HepG2 (cell line): ENCODE data around the gene LAS1L. TPM values are rescaled to one million over a fixed set of nuclear protein-coding genes. Genes with fewer than 3 reads are reported as not detected.

Source experiments
- ATAC-seq: fragments of 200-7000 bp; cut with Tn5 transposase; 3 replicates; pipeline ENCODE4 v1.9.1; 2020; ENCODE audit warnings: mild to moderate bottlenecking, moderate library complexity
- BruUV-seq: library from RNA; stranded (reverse); fragments of 400-500 nt; replicated peaks from 2 replicates; lab custom pipeline; 2021; lab: Mats Ljungman, UMichigan
- CTCF ChIA-PET: fragments of 300-600 bp; formaldehyde crosslinking; extraction: SDS; loops from one replicate; lab custom pipeline; 2021; ENCODE audit warnings: low total read pairs, inconsistent platforms, low intra/inter-chr PET ratio; lab: Yijun Ruan, JAX
- POLR2A ChIA-PET: fragments of 350-600 bp; sonication (Branson Sonifier 250); formaldehyde crosslinking; loops from one replicate; lab custom pipeline; 2020; ENCODE audit warnings: antibody characterized with exemption, inconsistent platforms; lab: Yijun Ruan, JAX
- DNase-seq: peaks from one replicate; pipeline ENCODE4 v3.0.0-alpha.2; 2015; ENCODE audit warnings: low spot score
- FAIRE-seq: peaks from 3 replicates; lab custom pipeline; 2011; peaks lifted over from hg19 to GRCh38; lab: Jason Lieb, UNC
- H2AFZ ChIP-seq: one replicate; pipeline ENCODE4 v1.6.1; 2011; ENCODE audit warnings: low read length, inconsistent platforms
- H3K27ac ChIP-seq: fragments of 300-600 bp; 3 replicates; pipeline ENCODE4 v1.8.0; 2011; ENCODE audit warnings: mixed run types, mild to moderate bottlenecking, mixed read lengths, low read length, inconsistent platforms; ENCODE audit not compliant: insufficient read depth; ENCODE audit errors: extremely low read length
- H3K27me3 ChIP-seq, 2 experiments: fragments of 200-600 bp in 1 of 2; 2 replicates in 1 of 2; 3 replicates in 1 of 2; pipeline versions ENCODE4 v1.6.0 to v1.8.0; 2011; ENCODE audit warnings: low read length in 2 of 2, mild to moderate bottlenecking in 2 of 2, moderate library complexity in 2 of 2, inconsistent platforms in 1 of 2; ENCODE audit not compliant: insufficient read depth in 2 of 2, control insufficient read depth in 1 of 2
- H3K36me3 ChIP-seq, 2 experiments: fragments of 200-600 bp in 1 of 2; replicated peaks in 1 of 2; 2 replicates in 1 of 2; 3 replicates in 1 of 2; pipeline versions ENCODE4 v1.5.1 to v1.8.0; 2011; ENCODE audit warnings: low read length in 2 of 2, inconsistent platforms in 1 of 2; ENCODE audit not compliant: insufficient read depth in 2 of 2, control insufficient read depth in 1 of 2
- H3K4me1 ChIP-seq: 2 replicates; pipeline ENCODE4 v1.5.1; 2012; ENCODE audit warnings: low read length, inconsistent platforms; ENCODE audit not compliant: insufficient read depth
- H3K4me2 ChIP-seq: 2 replicates; pipeline ENCODE4 v1.6.0; 2011; ENCODE audit warnings: low read depth, low read length, inconsistent platforms
- H3K4me3 ChIP-seq, 3 experiments: fragments of 200-600 bp in 1 of 3; sonication (generic), shearing (Covaris generic) in 1 of 3; replicated peaks in 1 of 3; 2 replicates each; pipeline ENCODE4 v1.5.1; 2011 to 2016; ENCODE audit warnings: low read length in 3 of 3, inconsistent platforms in 2 of 3, low read depth in 2 of 3, mild to moderate bottlenecking in 2 of 3, control low read depth in 1 of 3, mixed read lengths in 1 of 3; ENCODE audit not compliant: insufficient read depth in 1 of 3
- H3K79me2 ChIP-seq: one replicate; pipeline ENCODE4 v1.6.1; 2011; ENCODE audit warnings: low read length, inconsistent platforms; ENCODE audit not compliant: insufficient read depth
- H3K9ac ChIP-seq: 2 replicates; pipeline ENCODE4 v1.6.0; 2011; ENCODE audit warnings: mild to moderate bottlenecking, low read depth, low read length, inconsistent platforms; ENCODE audit not compliant: insufficient read depth
- H3K9me3 ChIP-seq: 2 replicates; pipeline ENCODE4 v1.5.1; 2012; ENCODE audit warnings: mild to moderate bottlenecking, low read length
- H4K20me1 ChIP-seq: 2 replicates; pipeline ENCODE4 v1.6.0; 2011; ENCODE audit warnings: inconsistent platforms, mild to moderate bottlenecking, low read length, moderate library complexity; ENCODE audit not compliant: insufficient read depth
- BORCS8-MEF2B ChIP-seq: sonication (generic); formaldehyde crosslinking; IDR thresholded peaks from 2 replicates; pipeline ENCODE4 v1.8.0; 2022; ENCODE audit warnings: mild to moderate bottlenecking, missing genetic modification reagents
- MIER2 ChIP-seq: IDR thresholded peaks from 2 replicates; pipeline ENCODE4 v1.6.1; 2016; ENCODE audit warnings: missing biosample characterization, missing genetic modification reagents
- PCBP1 ChIP-seq: fragments of 200-400 bp; formaldehyde crosslinking; IDR thresholded peaks from 2 replicates; pipeline ENCODE4 v1.6.1; 2017; ENCODE audit warnings: mild to moderate bottlenecking, low read depth, low read length, borderline replicate concordance
- POGK ChIP-seq: sonication (generic); formaldehyde crosslinking; conservative IDR thresholded peaks from 2 replicates; pipeline ENCODE4 v1.8.0; 2022; ENCODE audit warnings: mild to moderate bottlenecking, moderate library complexity, missing genetic modification reagents
- TEAD2 ChIP-seq: sonication (generic); formaldehyde crosslinking; IDR thresholded peaks from 2 replicates; pipeline ENCODE4 v1.9.0; 2021; ENCODE audit warnings: missing genetic modification reagents
- ZNF121 ChIP-seq: sonication (generic); formaldehyde crosslinking; IDR thresholded peaks from 2 replicates; pipeline ENCODE4 v1.5.0; 2020; ENCODE audit warnings: mild to moderate bottlenecking, missing genetic modification reagents
- WGBS: methylation state at CpG from one replicate; pipeline ENCODE4 v1.1.6; 2017; ENCODE audit warnings: low lambda C conversion rate; 5-methylcytosine and 5-hydroxymethylcytosine counted together
- in situ Hi-C: cut with HindIII; loops from 2 replicates; pipeline ENCODE4 v1.10.0; 2017; ENCODE audit warnings: low pct_unique_long_range_greater_than_20kb; ENCODE audit not compliant: extremely low pct_ligation_motif_present
- intact Hi-C: fragments of 100-400 bp; cut with micrococcal nuclease; formaldehyde crosslinking; loops from one replicate; pipeline ENCODE4 v1.10.0; 2022; ENCODE audit not compliant: unreplicated experiment
- polyA plus RNA-seq, 8 experiments: library from polyadenylated mRNA; depleted of rRNA in 3 of 8; stranded (reverse) in 7 of 8; unstranded in 1 of 8; fragments of >200 nt; fragmentation: Illumina TruSeq in 4 of 8; extraction: Trizol in 4 of 8; gene quantifications; 2 replicates each; pipeline versions ENCODE4 v1.2.1 to v1.2.3, GENCODE V29; 2011 to 2016; ENCODE audit warnings: low read depth in 4 of 8, missing spikeins in 1 of 8, mixed read lengths in 1 of 8; ENCODE audit not compliant: insufficient read depth in 1 of 8
- total RNA-seq, 5 experiments: library from RNA; depleted of rRNA; stranded (reverse); fragments of >200 nt; fragmentation: Illumina TruSeq; extraction: Trizol; gene quantifications; 2 replicates each; pipeline ENCODE4 v1.2.3, GENCODE V29; 2016; ENCODE audit warnings: low read depth in 1 of 5

The LAS1L gene
- total and polyA plus RNA-seq, 2 of the 13 experiments (the other 11 are each of a cell fraction or from before 2014, with no cell fraction given), result 18.1 to 33.3 TPM

GRCh38 chrX:65536291-65536690 lies 1.7 kb upstream of the LAS1L start (continued):
- TF ChIP-seq BORCS8-MEF2B (CRISPR knock-in tag) (no peak), ZNF121 (CRISPR knock-in tag) (no peak), PCBP1 (no peak), POGK (CRISPR knock-in tag) (no peak), MIER2 (CRISPR knock-in tag) (no peak)

DNA sequence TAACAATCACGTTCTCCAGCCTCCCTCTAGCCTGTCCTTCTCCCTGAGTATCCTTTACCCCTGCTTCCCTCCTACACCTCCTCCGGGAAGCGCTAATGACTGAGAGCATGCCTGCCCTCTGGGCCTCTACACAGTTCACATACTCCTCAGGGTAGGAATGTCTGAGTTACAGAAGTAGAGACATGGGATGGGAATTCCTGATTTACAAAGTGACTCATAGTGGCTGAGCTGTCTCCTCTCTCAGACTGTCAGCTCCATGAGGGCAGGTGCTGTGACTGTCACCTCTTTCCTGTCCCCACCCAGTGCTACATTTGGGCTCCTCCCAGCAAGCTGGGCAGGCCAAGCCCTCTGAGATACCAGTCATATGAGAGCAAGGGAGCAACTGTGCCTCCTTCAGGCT lies 2.6 kb downstream of the LAS1L start:
- Histone ChIP-seq H3K27me3 (no peaks in the 10 kb centered on the region; a peak in 1 of 5 replicates), H3K27ac (no peak overlapping the region), H3K4me2 (no peak overlapping the region), H3K9me3 (no peaks in the 10 kb centered on the region), H3K36me3 (peaks cover 3 to 22% of the 10 kb centered on the region in 2 experiments; a peak in 3 of 5 replicates), H3K4me3 (no peak overlapping the region), H3K79me2 (peaks cover 22% of the 10 kb centered on the region), H3K4me1 (peaks cover 10% of the 10 kb centered on the region), H4K20me1 (no peaks in the 10 kb centered on the region), H2AFZ (no peak overlapping the region), H3K9ac (no peak overlapping the region)
- TF ChIP-seq TEAD2, result no peak
- intact Hi-C loops, result no loop called here
- in situ Hi-C loops, result no loop called here
- no peak for ATAC-seq
- ChIA-PET POLR2A (no interaction called here), CTCF (no interaction called here)
- no peak for FAIRE-seq
- 100% methylated on average over 2 of the region's 3 CpGs for WGBS
- DNase-seq, result no peak
- no TSS peak for BruUV-seq
